ENCODE data around the gene ACO2.

Gene ACO2

DNA sequence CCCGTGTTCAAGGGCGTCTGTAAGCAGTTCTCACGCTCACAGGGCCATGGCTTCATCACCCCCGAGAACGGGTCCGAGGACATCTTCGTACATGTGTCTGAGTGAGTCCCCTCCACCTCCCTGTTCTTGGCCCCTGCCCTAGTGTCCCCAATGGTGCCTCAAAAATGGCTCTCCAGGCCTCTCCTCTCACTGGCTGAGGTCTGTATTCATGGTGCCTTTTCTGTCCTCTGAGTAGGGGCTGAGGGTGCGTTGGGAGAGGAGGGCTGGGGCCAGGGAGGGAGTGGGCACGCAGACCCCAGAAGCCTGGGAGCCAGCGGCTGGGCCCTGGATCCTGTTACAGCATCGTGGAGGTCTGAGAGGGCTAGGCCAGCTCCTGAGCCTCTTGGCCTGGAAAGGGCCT lies 104.8 kb downstream of the ACO2 start:
- DNase-seq, result no peak

DNA sequence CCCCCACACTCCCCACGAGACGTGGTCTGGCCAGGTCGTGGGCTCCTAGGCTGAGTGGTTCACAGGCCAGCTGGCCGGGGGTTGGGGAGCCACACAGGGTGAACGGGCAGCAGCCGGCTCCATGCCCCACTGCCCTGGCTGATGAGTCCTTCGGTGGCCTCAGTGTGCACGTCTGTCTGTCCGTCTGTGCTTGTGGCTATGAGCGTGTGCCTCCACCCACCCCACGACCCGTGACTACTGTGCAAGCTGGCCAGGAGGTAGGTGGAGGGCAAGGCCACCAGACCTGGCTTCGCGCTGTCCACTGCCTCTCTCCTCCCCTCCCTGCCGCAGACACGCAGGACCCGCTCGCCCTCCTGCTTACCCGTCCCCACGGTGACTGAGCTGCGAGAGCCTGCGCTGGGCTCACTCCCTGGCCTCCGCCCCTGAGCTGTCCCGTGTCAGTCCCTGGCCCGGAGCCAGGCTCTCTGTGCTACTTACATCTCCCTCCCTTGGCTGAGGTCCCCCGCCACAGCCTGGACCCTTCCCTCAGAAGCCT lies 106.0 kb downstream of the ACO2 start:
- no peak for DNase-seq

DNA sequence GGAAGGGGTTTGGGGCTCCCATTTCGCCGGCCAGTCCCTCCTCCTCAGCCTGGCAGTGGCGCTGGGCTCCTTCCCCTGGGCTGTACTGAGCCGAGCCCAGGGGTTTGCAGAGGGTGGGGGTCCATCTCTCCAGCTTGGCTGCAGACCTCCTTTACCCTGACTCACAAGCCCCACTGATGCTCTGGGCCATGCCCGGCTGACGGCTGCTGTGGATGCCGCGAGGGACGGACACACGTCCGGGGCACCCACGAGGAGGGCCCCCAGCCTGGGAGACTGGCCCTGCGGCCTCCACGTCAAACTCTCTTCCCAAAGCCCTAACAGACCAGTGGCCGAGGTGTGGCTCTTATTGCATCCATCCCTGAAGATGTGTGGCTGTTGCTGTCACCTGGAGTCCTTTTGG lies 106.6 kb downstream of the ACO2 start:
- DNase-seq, result no peak

DNA sequence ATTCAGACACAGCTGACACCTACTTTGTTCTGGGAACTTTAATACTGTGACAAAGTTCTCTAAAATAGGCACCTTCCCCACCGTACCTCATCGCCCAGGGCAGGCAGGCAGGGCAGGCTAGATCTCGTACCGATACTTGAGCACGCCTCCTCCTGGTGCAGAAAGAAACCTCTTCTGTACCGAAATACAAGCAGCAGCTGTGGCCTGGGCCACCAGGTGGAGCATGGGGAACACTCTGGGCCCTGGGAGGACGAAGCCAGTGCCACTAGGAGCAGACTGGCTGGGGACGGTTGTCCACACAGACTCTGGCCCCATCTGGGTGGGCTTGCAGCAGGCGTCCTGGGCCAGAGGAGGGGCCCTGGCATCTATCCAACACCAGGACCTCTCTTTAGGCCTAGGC lies 108.0 kb downstream of the ACO2 start:
- peak; percentile 30 to 54 for DNase-seq

DNA sequence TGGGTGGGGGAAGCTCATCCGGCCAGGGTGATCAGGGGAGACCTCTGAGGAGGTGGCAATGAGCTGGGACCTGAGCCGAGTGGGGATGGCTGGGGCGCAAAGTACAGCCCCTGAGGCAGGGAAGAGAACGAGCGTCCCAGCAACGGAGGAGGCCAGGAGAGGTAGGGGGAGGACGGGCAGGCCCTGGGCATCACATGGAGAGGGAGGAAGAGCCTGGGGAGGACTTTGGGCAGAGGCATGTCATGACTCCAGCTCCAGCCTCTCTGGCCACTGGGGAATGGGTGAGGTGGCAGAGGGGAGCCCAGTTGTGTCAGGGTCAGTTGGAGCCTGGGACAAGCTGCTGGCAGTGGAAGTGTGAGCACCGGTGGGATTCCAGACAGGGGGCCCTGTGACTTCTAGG lies 109.2 kb downstream of the ACO2 start:
- DNase-seq, result no peak

All from inflammatory macrophage (primary cell).